Measurements from ENCODE around the gene ERP44.
"Not testable (repeated sequence)": the region's sequence is repeated elsewhere in the genome, so short reads cannot be mapped to it uniquely, and the experiment has no call there.

Gene ERP44

DNA sequence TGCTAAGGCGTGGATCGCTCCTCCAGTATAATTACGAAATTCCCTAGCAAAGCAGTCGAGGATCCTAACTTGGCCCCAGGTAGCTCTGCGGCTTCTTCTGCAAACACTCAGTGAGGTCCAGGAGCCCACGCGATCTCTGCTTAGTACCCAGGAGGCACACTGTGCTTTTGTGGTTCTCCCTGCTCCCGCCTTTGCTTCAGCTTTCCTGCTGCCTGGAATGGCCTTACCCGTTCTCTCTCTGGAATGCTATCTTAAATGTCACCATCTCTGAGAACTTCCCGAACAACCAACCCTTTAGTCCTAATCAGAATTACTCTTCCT is 882 bp upstream of the ERP44 start:
- peak; percentile 43 for DNase-seq

DNA sequence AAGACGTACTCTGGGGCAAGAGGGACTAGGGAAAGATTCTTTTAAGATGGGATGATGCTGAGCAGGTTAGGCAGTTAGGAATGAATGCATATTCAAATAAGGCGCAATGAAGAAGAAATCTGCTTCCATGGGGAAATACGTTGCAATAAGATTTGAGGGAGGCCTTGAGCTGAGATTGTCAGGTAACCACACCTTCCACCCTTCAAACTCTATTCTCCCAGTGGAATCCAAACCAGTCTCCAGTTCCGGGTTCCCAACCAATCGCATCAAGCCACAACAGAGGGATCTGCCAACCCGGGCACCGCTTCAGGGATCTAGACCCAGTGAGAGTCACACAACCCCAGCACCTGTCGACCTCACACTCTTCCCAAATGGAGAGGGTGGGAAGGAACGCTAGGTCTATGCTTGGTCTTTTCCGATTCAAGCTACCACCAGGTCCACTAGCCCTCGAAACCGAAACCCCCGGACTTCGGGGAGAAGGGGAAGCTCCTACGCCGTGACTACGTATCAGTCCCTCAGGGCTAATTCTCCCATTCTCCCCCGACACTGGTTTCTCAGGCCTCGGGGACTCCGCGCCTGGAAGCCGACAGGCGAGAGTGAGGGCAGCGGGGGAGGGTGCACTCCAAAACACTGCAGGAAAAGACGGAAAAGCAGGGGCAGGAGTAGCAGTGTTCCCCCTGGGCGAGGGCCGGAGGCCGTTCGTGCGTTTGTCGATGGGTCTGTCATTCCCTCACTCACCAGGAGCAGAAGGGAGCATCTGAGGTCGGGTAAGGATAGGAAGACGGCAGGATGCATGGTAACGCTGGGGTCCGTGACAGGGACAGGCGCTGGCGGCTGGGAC is 534 bp downstream of the ERP44 start:
- DNase-seq, result peak; percentile 47

DNA sequence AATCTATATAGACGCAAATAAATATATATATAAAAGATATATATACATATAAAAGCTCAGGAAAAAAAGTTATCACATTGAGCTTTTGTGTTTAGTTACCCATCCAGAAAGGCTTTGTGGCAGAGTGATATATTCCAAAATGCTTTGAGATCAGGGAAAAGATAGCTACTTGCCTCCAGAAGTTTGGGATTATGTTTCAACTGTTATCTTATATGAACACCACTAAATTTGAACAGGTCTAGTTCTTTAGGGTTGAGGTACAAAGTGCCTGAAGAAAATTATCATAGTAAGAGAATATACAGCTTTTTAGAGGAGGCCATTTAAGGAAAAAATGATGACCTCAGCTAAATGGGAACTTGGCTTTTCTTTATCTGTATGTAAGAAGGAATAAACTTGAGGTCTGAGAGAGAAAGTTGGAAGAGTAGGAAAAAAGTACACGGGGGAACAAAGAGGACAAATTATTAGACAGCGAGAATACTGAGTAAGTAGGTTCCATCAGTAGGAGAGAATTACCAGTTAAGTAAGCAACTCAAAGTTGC is 2.4 kb downstream of the ERP44 start:
- no peak for DNase-seq

DNA sequence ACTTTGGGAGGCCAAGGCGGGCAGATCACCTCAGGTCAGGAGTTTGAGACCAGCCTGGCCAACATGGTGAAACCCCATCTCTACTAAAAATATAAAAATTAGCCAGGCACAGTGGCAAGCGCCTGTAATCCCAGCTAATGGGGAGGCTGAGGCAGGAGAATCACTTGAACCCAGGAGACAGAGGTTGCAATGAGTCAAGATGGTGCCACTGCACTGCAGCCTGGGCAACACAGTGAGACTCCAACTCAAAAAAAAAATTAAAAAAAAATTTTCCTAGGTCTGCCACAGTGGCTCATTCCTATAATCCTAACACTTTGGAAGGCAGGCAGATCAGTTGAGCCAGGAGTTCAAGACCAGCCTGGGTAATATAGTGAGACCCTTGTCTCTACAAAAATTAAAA is 4.4 kb downstream of the ERP44 start:
- not testable (repeated sequence) for DNase-seq

DNA sequence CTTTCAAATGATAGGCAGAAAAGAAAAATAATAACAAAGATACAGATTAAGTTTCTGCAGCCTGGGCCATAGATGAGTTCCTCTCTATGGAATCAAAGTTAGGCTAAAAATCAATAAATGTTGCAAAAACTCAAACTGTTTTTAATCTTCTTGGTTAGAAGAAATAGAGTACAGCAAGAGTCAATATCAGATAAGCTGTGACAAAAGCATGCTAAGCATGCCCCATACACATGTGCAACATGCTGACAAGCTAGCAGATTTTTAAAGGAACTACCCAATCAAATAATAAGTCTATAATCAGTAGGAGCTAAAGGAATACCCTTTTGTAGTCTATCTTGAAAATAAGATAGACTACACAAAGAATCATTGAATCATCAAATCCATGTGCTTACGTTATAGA is 6.7 kb downstream of the ERP44 start:
- no peak for DNase-seq

DNA sequence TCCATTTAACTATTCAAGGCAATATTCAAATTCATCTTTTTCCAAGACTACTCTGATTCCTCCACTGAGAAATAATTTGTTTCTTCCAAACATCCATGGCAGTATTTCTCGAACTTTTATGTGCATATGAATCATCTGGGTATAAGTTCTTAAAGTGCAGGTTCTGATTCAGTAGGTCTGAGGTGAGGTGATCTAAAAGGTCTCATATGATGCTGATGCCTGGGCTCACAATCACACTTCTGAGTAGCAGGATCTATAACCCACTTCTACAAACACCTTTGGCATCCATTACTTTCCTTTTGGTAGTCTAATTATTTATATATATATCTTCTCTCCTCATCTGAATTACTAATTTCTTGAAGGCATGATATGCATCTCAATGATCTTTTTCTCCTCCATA is 7.2 kb downstream of the ERP44 start:
- no peak for DNase-seq

DNA sequence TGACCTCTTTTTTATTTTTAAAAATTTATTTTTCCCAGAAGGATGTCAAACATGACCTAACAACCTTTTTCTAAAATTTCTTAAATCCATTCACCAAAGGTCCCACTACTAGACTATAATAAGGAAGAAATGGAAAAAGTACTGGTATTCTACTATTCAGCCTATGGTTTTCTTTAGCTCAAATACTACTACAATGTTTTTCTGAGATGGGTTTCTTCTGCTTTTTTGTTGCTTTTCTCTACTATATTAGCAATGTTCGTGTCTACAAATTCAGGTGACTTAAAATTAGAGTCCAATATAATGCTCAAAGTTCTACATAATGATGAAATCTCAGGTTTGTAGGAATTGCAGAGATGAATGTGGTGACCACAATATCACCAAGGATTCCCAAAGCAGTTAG is 7.9 kb downstream of the ERP44 start:
- DNase-seq, result no peak

DNA sequence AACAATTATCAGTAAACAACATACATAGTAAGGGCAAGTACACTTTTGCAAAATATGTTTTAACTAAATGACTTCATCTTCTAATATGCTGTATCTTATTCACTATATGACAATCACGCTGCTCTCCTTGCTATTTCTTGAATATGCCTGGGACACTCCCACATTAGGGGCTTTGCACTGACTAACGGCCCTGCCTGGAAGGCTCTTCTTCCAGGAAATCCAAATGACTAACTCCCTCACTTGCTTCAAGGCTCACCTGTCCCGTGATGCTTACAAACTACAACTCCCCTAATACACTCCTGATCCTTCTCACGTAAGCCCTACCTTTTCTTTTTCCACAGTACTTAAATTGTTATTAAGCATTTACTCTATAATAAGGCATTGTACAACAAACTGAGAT is 10.6 kb downstream of the ERP44 start:
- DNase-seq, result no peak

DNA sequence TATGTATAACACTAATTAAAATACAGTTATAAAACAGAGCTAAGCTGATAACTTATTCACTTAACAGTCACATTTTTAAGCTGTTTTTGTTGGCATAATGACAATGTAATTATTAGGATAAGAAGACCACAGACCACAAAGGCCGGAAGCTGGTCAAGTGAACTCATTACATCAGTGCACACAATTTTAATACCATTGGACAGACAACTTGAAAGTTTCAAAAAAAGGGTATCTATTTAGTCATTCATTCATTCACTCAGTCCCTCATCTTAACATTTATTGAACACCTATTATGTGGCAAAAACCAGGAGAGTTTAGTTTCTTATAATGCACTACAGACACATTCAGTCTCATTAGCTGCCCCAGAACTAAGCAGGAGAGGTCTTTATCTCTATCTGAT is 11.6 kb downstream of the ERP44 start:
- peak; percentile 38 for DNase-seq

DNA sequence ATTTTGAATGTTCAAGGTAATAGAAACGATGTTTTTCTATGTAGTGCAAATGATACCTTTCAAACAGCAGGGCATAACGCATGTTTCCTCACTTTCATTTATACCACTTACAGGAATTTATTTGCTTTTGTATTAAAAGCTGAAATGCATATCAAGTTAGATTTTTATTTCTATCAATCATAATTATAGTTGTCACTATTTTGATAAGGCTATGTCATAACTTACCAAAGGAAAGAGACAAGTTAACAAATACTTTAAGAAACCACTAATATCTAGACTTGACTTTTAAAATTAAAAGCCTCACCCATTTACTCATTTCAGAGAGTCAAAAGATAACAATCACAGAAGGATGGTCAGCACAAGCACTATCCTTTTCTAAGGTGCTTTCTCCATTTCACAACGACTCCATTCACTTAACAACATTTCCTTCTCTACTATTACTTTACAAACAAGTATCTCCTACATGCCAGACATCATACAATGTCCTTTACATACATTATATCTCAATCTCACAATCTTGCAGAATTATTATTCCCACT is 12.6 kb downstream of the ERP44 start:
- DNase-seq, result no peak

DNA sequence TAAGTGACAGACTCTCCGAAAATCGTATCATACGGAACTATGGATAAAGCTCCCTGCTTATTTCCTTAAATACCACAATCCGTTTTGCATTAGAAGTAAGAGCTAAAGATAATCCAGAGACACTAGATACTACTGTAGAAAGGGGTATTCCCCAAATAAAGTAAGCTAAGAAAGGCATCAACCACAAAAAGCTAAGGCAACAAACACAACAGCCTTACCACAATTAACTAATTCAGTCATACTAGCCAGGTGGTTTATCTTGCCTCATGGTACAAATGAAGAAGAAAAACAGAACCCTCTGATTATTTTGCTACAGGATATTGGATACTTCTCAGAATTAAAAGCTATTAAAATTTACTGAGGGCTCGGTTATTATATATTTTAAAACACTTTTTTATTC is 14.1 kb downstream of the ERP44 start:
- DNase-seq, result no peak

DNA sequence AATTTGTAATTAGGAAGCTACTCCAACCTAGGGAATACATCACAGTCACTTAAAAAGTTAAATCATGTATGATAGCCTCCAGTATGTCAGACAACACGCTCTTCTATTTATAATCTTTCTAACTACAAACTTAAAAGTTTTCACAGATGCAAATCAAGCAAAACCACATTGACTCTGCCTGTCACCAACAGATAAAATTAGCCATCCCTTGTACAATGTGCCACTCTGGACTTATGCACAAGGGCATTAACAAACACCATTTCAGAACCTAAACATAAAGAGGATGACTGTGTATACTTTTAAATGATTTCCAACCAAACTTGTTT is 14.7 kb downstream of the ERP44 start:
- no peak for DNase-seq

DNA sequence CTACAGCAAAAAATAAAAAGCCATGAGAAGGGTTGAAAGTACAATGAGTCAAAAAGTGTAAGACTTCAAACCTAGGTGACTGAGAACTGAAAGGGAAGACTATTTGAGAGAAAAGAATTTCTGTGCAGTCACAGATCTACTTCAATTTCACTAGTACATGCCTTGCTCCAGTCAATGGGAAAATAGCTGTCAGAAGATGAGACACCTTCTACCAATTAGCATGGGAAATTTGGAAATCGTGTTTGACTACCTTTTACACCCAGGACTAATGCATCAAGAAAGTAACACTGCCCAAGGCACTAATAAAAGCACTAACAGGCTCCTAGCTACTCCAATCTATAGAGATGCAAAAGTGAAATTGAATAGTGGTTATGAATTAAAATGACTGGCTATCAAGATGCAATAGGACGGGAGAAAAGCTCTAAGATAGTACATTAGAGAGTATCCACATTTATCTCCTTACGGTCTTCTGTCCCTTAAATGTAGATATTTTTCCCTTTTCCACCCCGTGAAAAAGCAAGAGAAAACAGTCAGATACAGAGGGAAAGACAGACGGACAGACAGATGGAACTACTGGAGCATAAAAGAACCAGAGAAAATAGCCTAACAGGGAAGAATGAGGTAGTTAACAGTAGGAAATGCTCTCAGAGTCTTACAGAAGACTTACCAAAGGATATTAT is 15.2 kb downstream of the ERP44 start:
- DNase-seq, result no peak

DNA sequence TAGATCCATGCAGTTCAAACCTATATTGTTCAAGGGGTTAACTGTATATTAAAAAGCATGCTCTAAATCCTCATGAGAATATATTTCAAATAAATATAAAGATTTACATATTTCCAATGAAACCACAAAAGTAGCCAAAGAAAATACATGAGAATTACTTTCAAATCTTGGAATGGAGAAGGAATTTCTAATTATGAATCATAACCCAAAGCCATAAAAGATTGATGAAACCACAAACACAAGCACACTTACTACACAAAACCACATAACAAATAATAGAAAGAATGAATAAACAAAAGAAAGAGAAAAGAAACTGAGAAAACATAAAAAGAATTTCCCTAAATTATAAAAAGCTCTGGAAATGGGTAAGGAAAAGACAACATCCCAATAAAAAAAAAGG is 16.0 kb downstream of the ERP44 start:
- peak; percentile 70 for DNase-seq

DNA sequence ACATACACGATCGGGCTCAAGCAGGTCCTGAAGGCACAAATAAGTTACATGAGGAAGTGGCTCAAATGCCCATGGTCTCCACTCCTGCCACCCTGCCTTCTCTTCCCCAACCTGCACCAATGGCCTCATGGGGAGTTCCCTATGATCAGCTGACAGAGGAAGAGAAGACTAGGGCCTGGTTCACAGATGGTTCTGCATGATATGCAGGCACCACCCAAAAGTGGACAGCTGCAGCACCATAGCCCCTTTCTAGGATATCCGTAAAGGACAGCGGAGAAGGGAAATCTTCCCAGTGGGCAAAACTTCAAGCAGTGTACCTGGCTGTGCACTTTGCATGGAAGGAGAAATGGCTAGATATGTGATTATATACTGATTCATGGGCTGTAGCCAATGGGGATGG is 22.5 kb downstream of the ERP44 start:
- not testable (repeated sequence) for DNase-seq

DNA sequence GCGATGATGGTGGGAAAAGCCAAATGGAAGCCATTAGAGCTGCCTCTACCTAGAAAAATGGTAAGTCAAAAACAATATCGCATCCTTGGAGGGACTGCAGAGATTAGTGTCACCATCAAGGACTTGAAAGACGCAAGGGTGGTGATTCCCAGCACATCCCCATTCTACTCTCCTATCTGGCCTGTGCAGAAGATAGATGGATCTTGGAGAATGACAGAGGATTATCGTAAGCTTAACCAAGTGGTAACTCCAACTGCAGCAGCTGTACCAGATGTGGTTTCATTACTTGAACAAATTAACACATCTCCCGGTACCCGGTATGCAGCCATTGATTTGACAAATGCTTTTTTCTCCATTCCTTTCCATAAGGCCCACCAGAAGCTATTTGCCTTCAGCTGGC is 23.8 kb downstream of the ERP44 start:
- no peak for DNase-seq

DNA sequence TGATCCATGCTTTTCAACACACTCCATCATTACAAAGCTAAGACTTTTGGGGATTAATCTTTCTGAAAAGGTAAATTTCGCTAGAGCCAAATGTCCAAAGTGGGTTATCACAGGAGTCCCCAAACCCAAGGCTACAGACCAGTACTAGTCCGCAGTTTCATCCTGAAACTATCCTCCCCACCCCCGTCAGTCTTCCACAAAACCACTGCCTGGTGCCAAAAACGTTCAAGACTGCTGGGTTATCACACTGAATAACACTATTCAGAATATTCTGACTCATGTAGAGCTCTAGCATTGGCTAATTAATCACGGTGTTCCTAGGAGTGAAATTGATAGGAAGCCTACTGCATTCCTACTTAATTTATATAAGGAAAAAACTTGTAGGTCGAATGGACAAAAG is 24.7 kb downstream of the ERP44 start:
- peak; percentile 21 for DNase-seq

DNA sequence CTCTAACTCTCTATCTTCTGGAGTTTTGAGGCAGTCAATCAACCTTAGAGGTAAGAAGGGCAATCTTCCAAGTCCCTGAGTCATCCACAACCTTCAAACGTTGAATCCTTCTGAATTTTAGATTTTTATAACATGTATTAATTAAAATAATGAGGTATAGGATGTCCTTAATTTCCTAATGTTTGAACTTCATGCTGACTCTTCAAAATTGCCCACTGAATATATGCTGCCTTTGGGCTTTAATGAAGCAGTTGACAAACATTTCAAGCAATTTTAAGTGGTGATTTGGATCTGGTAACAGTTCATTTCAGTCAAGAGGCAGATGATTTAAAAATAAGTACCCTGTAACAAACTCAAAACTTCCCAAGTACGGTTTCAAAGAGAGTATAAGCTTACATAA is 26.0 kb downstream of the ERP44 start:
- no peak for DNase-seq

DNA sequence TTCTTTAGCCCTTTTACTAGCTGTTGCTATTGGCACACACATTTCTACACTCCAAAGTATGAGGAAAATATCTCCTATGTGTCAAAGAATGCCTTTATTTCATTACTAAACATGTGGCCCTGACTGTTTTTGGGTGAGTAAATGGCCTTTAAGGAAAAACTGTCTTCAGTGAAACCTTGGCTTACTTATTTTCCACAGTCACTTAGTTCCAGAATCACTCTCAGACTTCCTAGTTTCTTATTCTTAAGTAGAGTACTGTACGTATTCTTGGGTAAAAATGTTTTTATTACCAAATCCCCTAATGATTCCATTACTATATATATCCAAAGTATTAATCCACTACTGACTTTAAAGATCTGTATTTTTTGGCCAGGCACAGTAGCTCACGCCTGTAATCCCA is 27.5 kb downstream of the ERP44 start:
- no peak for DNase-seq

DNA sequence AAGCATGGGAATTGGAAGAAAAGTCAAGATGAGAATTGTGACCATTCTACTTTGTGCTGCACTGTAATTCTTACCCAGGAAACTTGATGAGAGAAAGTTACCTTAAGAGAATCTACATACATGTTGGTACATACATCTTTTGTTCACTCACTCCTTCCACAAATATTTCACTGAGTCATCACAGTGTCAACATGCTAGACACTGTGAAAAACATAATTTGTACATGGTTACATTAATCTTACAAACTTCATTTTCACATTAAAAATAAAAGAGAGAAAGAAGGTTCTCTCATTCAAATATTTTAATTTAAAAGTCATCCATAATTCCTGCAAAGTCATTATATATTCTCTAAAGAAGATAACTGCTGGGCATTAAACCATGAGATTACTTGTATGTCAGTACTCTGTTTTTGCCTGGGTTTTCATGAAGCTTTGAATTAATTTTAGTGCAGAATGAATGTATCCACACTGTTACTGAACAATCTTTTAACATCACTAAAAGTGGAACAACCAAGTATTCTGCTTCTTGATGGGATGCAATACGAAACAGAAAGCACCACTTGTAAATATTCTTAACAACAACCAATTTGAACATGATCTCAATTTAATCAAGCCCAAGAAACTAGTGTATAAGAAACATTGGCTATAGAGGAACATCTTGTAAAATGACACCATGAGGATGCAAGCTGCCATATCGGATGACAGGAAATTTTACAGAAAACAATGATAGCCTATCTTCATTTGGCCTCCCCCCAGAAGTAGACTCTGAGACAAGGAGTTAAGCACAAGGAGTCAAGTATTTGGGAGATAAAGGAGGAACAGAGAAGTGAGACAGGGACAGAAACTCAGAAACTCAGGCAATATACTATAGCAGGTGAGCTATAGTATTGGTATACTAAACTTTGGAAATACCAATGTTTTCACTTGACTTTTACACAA is 28.4 kb downstream of the ERP44 start:
- peak; percentile 17 for DNase-seq

DNA sequence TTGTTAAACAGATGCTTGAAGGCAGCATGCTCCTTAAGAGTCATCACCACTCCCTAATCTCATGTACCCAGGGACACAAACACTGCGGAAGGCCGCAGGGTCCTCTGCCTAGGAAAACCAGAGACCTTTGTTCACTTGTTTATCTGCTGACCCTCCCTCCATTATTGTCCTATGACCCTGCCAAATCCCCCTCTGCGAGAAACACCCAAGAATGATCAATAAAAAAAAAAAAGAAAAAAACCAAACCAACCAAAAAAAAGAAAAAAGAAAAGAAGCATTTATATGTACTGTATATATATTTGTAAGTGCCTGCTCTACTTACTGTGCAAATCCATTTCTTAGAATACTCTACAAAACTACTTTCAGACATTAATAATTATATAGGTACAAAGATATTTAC is 29.7 kb downstream of the ERP44 start:
- not testable (repeated sequence) for DNase-seq

DNA sequence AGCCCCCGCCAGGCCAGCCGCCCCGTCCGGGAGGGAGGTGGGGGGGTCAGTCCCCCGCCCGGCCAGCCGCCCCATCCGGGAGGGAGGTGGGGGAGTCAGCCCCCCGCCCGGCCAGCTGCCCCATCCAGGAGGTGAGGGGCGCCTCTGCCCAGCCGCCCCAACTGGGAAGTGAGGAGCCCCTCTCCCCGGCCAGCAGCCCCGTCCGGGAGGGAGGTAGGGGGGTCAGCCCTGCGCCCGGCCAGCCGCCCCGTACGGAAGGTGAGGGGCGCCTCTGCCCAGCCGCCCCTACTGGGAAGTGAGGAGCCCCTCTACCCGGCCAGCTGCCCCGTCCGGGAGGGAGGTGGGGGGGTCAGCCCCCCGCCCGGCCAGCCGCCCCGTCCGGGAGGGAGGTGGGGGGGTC is 30.8 kb downstream of the ERP44 start:
- not testable (repeated sequence) for DNase-seq

DNA sequence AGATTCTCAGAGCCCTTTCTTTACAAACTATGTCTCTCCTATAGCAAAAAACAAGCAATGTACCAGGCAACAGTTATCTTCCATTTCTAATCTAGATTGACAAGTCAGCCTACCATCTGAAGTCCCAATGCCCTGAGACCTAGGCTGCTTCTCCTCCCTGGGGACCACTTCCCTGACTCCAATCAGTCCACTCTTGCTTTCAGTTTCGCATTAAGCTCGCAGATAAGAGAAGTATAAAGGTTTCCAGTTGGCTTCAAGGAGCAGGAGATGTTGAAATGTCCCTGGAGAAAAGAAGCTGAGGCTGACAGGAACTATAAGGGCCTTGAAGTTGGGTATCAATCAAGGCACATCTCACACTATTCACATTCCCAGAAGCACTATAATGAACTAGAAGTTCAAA is 32.3 kb downstream of the ERP44 start:
- no peak for DNase-seq

Measured in fibroblast of skin of right biceps (primary cell).